Lower leg skin (tissue), 4 donors: ENCODE measurements around the gene PPP4R2. TPM values are rescaled to one million over a fixed set of nuclear protein-coding genes. Genes with fewer than 3 reads are reported as not detected.

Experiments used
- DNase-seq, 2 donors: peaks; one replicate each; pipeline ENCODE4 v3.0.0-alpha.2; 2019; ENCODE audit warnings: low spot score in 2 of 2
- H3K4me3 ChIP-seq: fragments of 200-600 bp; sonication (generic); 2 replicates; pipeline ENCODE4 v1.5.1; 2017; ENCODE audit warnings: mild to moderate bottlenecking, low read depth; ENCODE audit not compliant: poor library complexity, severe bottlenecking
- POLR2A ChIP-seq, 2 donors: fragments of 450-650 bp; IDR thresholded peaks; one replicate each; pipeline ENCODE4 v1.6.1; 2016 to 2017; ENCODE audit warnings: antibody characterized with exemption in 2 of 2, mild to moderate bottlenecking in 1 of 2, moderate library complexity in 1 of 2
- WGBS, 2 donors: methylation state at CpG; one replicate each; pipeline ENCODE4 v1.1.5; 2018; 5-methylcytosine and 5-hydroxymethylcytosine counted together
- intact Hi-C: fragments of 100-400 bp; cut with DNase I; formaldehyde crosslinking; loops from one replicate; pipeline ENCODE4 v1.15.0; 2023; ENCODE audit warnings: low total_unique reads
- total RNA-seq, 4 donors: library from RNA; depleted of rRNA; stranded (reverse); fragments of >200 nt; gene quantifications; one replicate each; pipeline ENCODE4 v1.1.0, GENCODE V29; 2016
- TF ChIP-seq, protein P1 (sequence below), 3 donors: fragments of 450-650 bp; IDR thresholded peaks; one replicate each; pipeline ENCODE4 v1.5.1; 2016; ENCODE audit warnings: antibody characterized with exemption in 3 of 3, mild to moderate bottlenecking in 3 of 3, moderate library complexity in 2 of 3

Gene PPP4R2
- total RNA-seq, 4 donors from 2014 or later = 29.3 to 34.9 (median 30.7) TPM

DNA sequence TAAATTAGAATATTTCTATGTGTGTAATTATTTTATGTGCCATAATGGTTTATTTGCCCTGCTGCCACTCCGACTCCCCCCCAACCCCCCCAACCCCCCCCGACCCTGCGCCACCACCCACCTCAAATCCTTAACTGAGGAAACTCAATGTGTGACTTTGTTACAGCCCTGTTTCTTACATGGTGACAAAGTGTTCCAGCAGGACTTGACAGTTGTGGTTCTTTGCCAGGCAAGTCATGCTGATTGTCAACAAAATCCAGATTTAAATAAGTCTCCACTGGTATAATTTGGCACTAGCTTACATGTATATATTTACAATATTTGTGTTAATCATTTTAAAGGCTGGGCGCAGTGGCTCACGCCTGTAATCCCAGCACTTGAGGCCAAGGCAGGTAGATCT lies 72.6 kb downstream of the PPP4R2 start:
- intact Hi-C loops = no loop called here
- no peak for TF ChIP-seq POLR2A (IDR thresholded peaks at IDR 0.05)
- TF ChIP-seq, protein P1, sequence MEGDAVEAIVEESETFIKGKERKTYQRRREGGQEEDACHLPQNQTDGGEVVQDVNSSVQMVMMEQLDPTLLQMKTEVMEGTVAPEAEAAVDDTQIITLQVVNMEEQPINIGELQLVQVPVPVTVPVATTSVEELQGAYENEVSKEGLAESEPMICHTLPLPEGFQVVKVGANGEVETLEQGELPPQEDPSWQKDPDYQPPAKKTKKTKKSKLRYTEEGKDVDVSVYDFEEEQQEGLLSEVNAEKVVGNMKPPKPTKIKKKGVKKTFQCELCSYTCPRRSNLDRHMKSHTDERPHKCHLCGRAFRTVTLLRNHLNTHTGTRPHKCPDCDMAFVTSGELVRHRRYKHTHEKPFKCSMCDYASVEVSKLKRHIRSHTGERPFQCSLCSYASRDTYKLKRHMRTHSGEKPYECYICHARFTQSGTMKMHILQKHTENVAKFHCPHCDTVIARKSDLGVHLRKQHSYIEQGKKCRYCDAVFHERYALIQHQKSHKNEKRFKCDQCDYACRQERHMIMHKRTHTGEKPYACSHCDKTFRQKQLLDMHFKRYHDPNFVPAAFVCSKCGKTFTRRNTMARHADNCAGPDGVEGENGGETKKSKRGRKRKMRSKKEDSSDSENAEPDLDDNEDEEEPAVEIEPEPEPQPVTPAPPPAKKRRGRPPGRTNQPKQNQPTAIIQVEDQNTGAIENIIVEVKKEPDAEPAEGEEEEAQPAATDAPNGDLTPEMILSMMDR (IDR thresholded peaks at IDR 0.05) = no peak
- no peak overlapping the region for H3K4me3 ChIP-seq
- DNase-seq = no peak
- WGBS, 2 donors = 82 to 88% methylated on average over 5 of the region's 5 CpGs

DNA sequence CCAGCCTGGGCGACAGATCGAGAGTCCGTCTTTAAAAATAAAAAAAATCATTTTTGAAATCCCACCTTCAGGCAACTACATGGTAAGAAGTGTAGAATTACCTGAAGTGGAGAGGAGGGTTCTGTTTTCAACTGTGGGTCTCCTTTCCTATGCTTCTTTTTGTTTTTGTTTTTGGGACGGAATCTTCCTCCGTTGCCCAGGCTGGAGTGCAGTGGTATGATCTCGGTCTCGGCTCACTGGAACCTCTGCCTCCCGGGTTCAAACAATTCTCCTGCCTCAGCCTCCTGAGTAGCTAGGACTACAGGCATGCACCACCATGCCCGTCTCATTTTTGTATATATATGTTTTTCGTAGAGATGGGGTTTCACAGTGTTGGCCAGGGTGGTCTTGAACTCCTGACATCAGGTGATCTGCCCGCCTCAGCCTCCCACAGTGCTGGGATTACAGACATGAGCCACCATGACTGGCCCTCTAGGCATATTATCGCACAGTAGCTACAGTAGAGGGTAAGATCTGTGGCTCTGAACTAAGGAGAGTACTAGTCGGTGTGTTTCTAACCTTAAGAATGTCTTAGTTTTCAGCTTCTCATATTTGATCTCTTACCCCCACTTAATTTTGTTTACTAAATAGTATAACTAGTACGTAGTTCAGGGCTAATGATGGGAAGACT lies 73.3 kb downstream of the PPP4R2 start:
- intact Hi-C loops = no loop called here

GRCh38 chr3:73070675-73071575 lies 74.3 kb downstream of the PPP4R2 start:
- WGBS, 2 donors = 60 to 61% methylated on average over 6 of the region's 6 CpGs
- H3K4me3 ChIP-seq = no peak overlapping the region
- TF ChIP-seq POLR2A (IDR thresholded peaks at IDR 0.05) = no peak
- TF ChIP-seq, protein P1 (IDR thresholded peaks at IDR 0.05) = no peak
- intact Hi-C loops = no loop called here
- no peak for DNase-seq

More for the DNA sequence above, 73.3 kb downstream of the PPP4R2 start:
- TF ChIP-seq, protein P1 (IDR thresholded peaks at IDR 0.05) = no peak
- TF ChIP-seq POLR2A (IDR thresholded peaks at IDR 0.05) = no peak
- no peak overlapping the region for H3K4me3 ChIP-seq
- WGBS, 2 donors = 87 to 88% methylated on average over 14 of the region's 14 CpGs
- no peak for DNase-seq

GRCh38 chr3:73071952-73072351 lies 75.3 kb downstream of the PPP4R2 start:
- intact Hi-C loops = no loop called here

GRCh38 chr3:73072634-73073033 lies 76.0 kb downstream of the PPP4R2 start:
- DNase-seq = no peak
- intact Hi-C loops = no loop called here
- TF ChIP-seq POLR2A (IDR thresholded peaks at IDR 0.05) = no peak
- TF ChIP-seq, protein P1 (IDR thresholded peaks at IDR 0.05) = no peak
- H3K4me3 ChIP-seq = no peak overlapping the region
- WGBS, 2 donors = 70 to 75% methylated on average over 1 of the region's 1 CpG

More at GRCh38 chr3:73071952-73072351, 75.3 kb downstream of the PPP4R2 start:
- DNase-seq = no peak
- WGBS, 2 donors = 82 to 100% methylated on average over 1 of the region's 1 CpG
- H3K4me3 ChIP-seq = no peak overlapping the region
- no peak for TF ChIP-seq POLR2A (IDR thresholded peaks at IDR 0.05)
- TF ChIP-seq, protein P1 (IDR thresholded peaks at IDR 0.05) = no peak
